Fibroblast of lung (primary cell): ENCODE data around the gene PIP4K2A. TPM values are rescaled to one million over a fixed set of nuclear protein-coding genes. Genes with fewer than 3 reads are reported as not detected.
"Not testable (repeated sequence)": the region's sequence is repeated elsewhere in the genome, so short reads cannot be mapped to it uniquely, and the experiment has no call there.

ENCODE experiments used
- DNase-seq, 2 donors: peaks; one replicate each; pipeline versions ENCODE4 v3.0.0 to v3.0.0-alpha.2; 2010; ENCODE audit warnings: low read depth in 2 of 2
- H2AFZ ChIP-seq: 2 replicates; pipeline ENCODE4 v1.5.1; 2012; ENCODE audit warnings: low read length, control low read depth, inconsistent platforms
- H3K27ac ChIP-seq: 2 replicates; pipeline ENCODE4 v1.5.1; 2011; ENCODE audit warnings: low read length, control low read depth; ENCODE audit not compliant: insufficient read depth
- H3K27me3 ChIP-seq: 2 replicates; pipeline ENCODE4 v1.5.1; 2011; ENCODE audit warnings: mild to moderate bottlenecking, low read length; ENCODE audit not compliant: control insufficient read depth, insufficient read depth
- H3K36me3 ChIP-seq: 2 replicates; pipeline ENCODE4 v1.5.1; 2011; ENCODE audit warnings: low read length; ENCODE audit not compliant: control insufficient read depth, insufficient read depth
- H3K4me1 ChIP-seq: 2 replicates; pipeline ENCODE4 v1.5.1; 2011; ENCODE audit warnings: low read length; ENCODE audit not compliant: control insufficient read depth, insufficient read depth; ENCODE audit errors: extremely low read depth
- H3K4me2 ChIP-seq: 2 replicates; pipeline ENCODE4 v1.5.1; 2011; ENCODE audit warnings: low read length, control low read depth; ENCODE audit not compliant: insufficient read depth; ENCODE audit errors: extremely low read depth
- H3K4me3 ChIP-seq, 4 experiments: fragments of 200-600 bp in 1 of 4; sonication (generic) in 1 of 4; replicated peaks in 1 of 4; 2 replicates each; pipeline ENCODE4 v1.5.1; 2011 to 2016; ENCODE audit warnings: low read length in 4 of 4, low read depth in 3 of 4, mild to moderate bottlenecking in 3 of 4, control low read depth in 2 of 4, inconsistent platforms in 1 of 4, mixed read lengths in 1 of 4; ENCODE audit not compliant: insufficient read depth in 1 of 4; ENCODE audit errors: control extremely low read depth in 1 of 4
- H3K79me2 ChIP-seq: 2 replicates; pipeline ENCODE4 v1.5.1; 2012; ENCODE audit warnings: mild to moderate bottlenecking, low read length, inconsistent platforms; ENCODE audit not compliant: control insufficient read depth, insufficient read depth
- H3K9ac ChIP-seq: 2 replicates; pipeline ENCODE4 v1.5.1; 2011; ENCODE audit warnings: mild to moderate bottlenecking, low read length, control low read depth; ENCODE audit not compliant: insufficient read depth
- H3K9me3 ChIP-seq: 2 replicates; pipeline ENCODE4 v1.5.1; 2012; ENCODE audit warnings: low read depth, low read length; ENCODE audit not compliant: control insufficient read depth, insufficient read depth
- H4K20me1 ChIP-seq: 2 replicates; pipeline ENCODE4 v1.5.1; 2011; ENCODE audit warnings: low read length; ENCODE audit not compliant: control insufficient read depth, insufficient read depth; ENCODE audit errors: extremely low read depth
- CTCF ChIP-seq, 2 donors: IDR thresholded peaks in 1 of 2; conservative IDR thresholded peaks in 1 of 2; 1 replicate in 1 of 2; 2 replicates in 1 of 2; pipeline ENCODE4 v1.5.1; 2011 to 2012; ENCODE audit warnings: low read length in 2 of 2, control low read depth in 1 of 2, inconsistent platforms in 1 of 2, low read depth in 1 of 2, mild to moderate bottlenecking in 1 of 2
- EZH2 ChIP-seq: IDR thresholded peaks from 2 replicates; pipeline ENCODE4 v1.5.1; 2012; ENCODE audit warnings: low read length, control low read depth, mild to moderate bottlenecking; ENCODE audit errors: missing control alignments
- polyA plus RNA-seq, 2 donors: library from polyadenylated mRNA; depleted of rRNA in 1 of 2; stranded (reverse) in 1 of 2; unstranded in 1 of 2; fragments of >200 nt; gene quantifications; 2 replicates each; pipeline ENCODE4 v1.2.1, GENCODE V29; 2011 to 2012; ENCODE audit warnings: missing spikeins in 1 of 2
- total RNA-seq: library from RNA; depleted of rRNA; stranded (reverse); fragments of >200 nt; gene quantifications from 2 replicates; pipeline ENCODE4 v1.2.1, GENCODE V29; 2014

The PIP4K2A gene
- total and polyA plus RNA-seq, 2 donors (not counting 1 experiment from before 2014, with no cell fraction given) = 28.5 to 40.0 TPM

- Histone ChIP-seq H3K79me2 (no peaks in the 10 kb centered on the region), H3K4me2 (no peak overlapping the region), H3K27ac (no peak overlapping the region), H3K36me3 (no peaks in the 10 kb centered on the region), H3K4me1 (no peaks in the 10 kb centered on the region), H2AFZ (no peak overlapping the region), H3K4me3 (no peak overlapping the region), H3K9ac (no peak overlapping the region), H3K9me3 (no peaks in the 10 kb centered on the region), H3K27me3 (no peaks in the 10 kb centered on the region), H4K20me1 (no peaks in the 10 kb centered on the region)
- TF ChIP-seq CTCF (conservative IDR thresholded peaks at IDR 0.05 in 1 of 2, IDR thresholded peaks at IDR 0.05 in 1 of 2; ENCODE audit: low read depth in 1 of 2, low read length in 2 of 2) (no peak), EZH2 (no peak)
- no peak for DNase-seq
These were observed 186.9 kb downstream of the PIP4K2A start for GRCh38 chr10:22527520-22527919.

GRCh38 chr10:22524333-22524732 is 190.0 kb downstream of the PIP4K2A start:
- not testable (repeated sequence) for H3K27ac ChIP-seq, H3K79me2 ChIP-seq

GRCh38 chr10:22520645-22521044 is 193.7 kb downstream of the PIP4K2A start:
- not testable (repeated sequence) for H3K9me3 ChIP-seq, H3K4me2 ChIP-seq, H3K4me3 ChIP-seq, H2AFZ ChIP-seq, H3K27ac ChIP-seq, H3K4me1 ChIP-seq, DNase-seq, H3K36me3 ChIP-seq, H3K9ac ChIP-seq, H3K27me3 ChIP-seq, H4K20me1 ChIP-seq, H3K79me2 ChIP-seq

More at GRCh38 chr10:22524333-22524732, 190.0 kb downstream of the PIP4K2A start:
- H4K20me1 ChIP-seq, H3K9me3 ChIP-seq, H3K9ac ChIP-seq, DNase-seq, H2AFZ ChIP-seq, H3K4me1 ChIP-seq, H3K36me3 ChIP-seq, H3K27me3 ChIP-seq, H3K4me2 ChIP-seq, H3K4me3 ChIP-seq: not testable (repeated sequence)

GRCh38 chr10:22518167-22518724 is 196.1 kb downstream of the PIP4K2A start:
- peak; percentile 10 to 40 for DNase-seq
- Histone ChIP-seq H3K4me3 (no peak overlapping the region), H2AFZ (no peak overlapping the region), H3K79me2 (no peaks in the 10 kb centered on the region), H3K36me3 (no peaks in the 10 kb centered on the region), H3K4me1 (no peaks in the 10 kb centered on the region), H3K27ac (no peak overlapping the region), H3K4me2 (no peak overlapping the region), H4K20me1 (no peaks in the 10 kb centered on the region), H3K9ac (no peak overlapping the region), H3K9me3 (no peaks in the 10 kb centered on the region), H3K27me3 (peaks cover 7% of the 10 kb centered on the region)
- TF ChIP-seq EZH2 (no peak), CTCF (conservative IDR thresholded peaks at IDR 0.05 in 1 of 2, IDR thresholded peaks at IDR 0.05 in 1 of 2; ENCODE audit: low read depth in 1 of 2, low read length in 2 of 2) (no peak)
